ENCODE data around the gene CHD2. TPM values are rescaled to one million over a fixed set of nuclear protein-coding genes. Genes with fewer than 3 reads are reported as not detected.

Gene CHD2
- total RNA-seq, 1 experiment from 2014 or later, result 37.3 TPM

- peaks cover 89% of the 10 kb centered on the region for H3K36me3 ChIP-seq (ENCODE audit: insufficient read depth, low read length)
- no peak overlapping the region for H3K4me3 ChIP-seq (ENCODE audit: low read length)
- no peaks in the 10 kb centered on the region for H3K9me3 ChIP-seq (ENCODE audit: low read length)
- no peak overlapping the region for H2AFZ ChIP-seq (ENCODE audit: low read length)
- no peaks in the 10 kb centered on the region for H4K20me1 ChIP-seq (ENCODE audit: insufficient read depth, low read depth, low read length)
- no peak overlapping the region for H3K4me2 ChIP-seq (ENCODE audit: low read depth, low read length, poor library complexity, severe bottlenecking)
- H3K27me3 ChIP-seq (ENCODE audit: low read length), result no peaks in the 10 kb centered on the region
- no peak overlapping the region for H3K27ac ChIP-seq (ENCODE audit: low read length)
- H3K9me2 ChIP-seq (replicated peaks; ENCODE audit: insufficient read depth, low read length), result no peaks in the 10 kb centered on the region
- no peak for DNase-seq
- H3K9ac ChIP-seq (ENCODE audit: low read length), result no peak overlapping the region
- H3K79me2 ChIP-seq (ENCODE audit: low read length), result peaks cover 21% of the 10 kb centered on the region
- H3K4me1 ChIP-seq (ENCODE audit: low read length), result no peaks in the 10 kb centered on the region
Observed at GRCh38 chr15:92955706-92956105, 55.6 kb downstream of the CHD2 start.

DNA sequence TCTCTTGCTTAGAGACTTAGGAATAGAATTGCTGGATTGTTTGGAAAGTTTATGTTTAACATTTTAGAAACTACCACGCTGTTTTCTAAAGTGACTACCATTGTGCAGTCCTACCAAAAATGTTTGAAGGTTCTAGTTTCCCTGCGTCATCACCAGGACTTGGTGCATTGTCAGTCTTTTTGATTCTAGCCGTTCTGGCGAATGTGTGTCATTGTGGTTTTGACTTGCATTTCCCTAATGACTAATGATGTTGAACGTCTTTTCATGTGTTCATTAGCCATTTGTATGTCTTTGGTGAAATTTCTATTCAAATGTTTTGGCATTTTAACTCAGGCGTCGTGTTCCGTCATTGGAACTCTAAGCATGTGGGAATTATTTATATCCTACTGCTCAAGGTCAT, 58.0 kb downstream of the CHD2 start:
- no peak overlapping the region for H3K27ac ChIP-seq (ENCODE audit: low read length)
- H3K4me3 ChIP-seq (ENCODE audit: low read length), result no peak overlapping the region
- no peak overlapping the region for H2AFZ ChIP-seq (ENCODE audit: low read length)
- H3K27me3 ChIP-seq (ENCODE audit: low read length), result no peaks in the 10 kb centered on the region
- H3K4me1 ChIP-seq (ENCODE audit: low read length), result no peaks in the 10 kb centered on the region
- H3K9ac ChIP-seq (ENCODE audit: low read length), result no peak overlapping the region
- peaks cover 96% of the 10 kb centered on the region for H3K36me3 ChIP-seq (ENCODE audit: insufficient read depth, low read length)
- H3K4me2 ChIP-seq (ENCODE audit: low read depth, low read length, poor library complexity, severe bottlenecking), result no peak overlapping the region
- no peak for DNase-seq
- no peaks in the 10 kb centered on the region for H3K9me3 ChIP-seq (ENCODE audit: low read length)
- H3K79me2 ChIP-seq (ENCODE audit: low read length), result peaks cover 36% of the 10 kb centered on the region
- H4K20me1 ChIP-seq (ENCODE audit: insufficient read depth, low read depth, low read length), result no peaks in the 10 kb centered on the region
- H3K9me2 ChIP-seq (replicated peaks; ENCODE audit: insufficient read depth, low read length), result no peaks in the 10 kb centered on the region

GRCh38 chr15:92959219-92959618, 59.1 kb downstream of the CHD2 start:
- Histone ChIP-seq H4K20me1 (ENCODE audit: insufficient read depth, low read depth, low read length) (no peaks in the 10 kb centered on the region), H3K27ac (ENCODE audit: low read length) (no peak overlapping the region), H3K9me3 (ENCODE audit: low read length) (no peaks in the 10 kb centered on the region), H3K36me3 (ENCODE audit: insufficient read depth, low read length) (peaks cover 94% of the 10 kb centered on the region), H3K79me2 (ENCODE audit: low read length) (peaks cover 38% of the 10 kb centered on the region), H3K4me2 (ENCODE audit: low read depth, low read length, poor library complexity, severe bottlenecking) (no peak overlapping the region), H3K9me2 (replicated peaks; ENCODE audit: insufficient read depth, low read length) (no peaks in the 10 kb centered on the region), H2AFZ (ENCODE audit: low read length) (no peak overlapping the region), H3K4me1 (ENCODE audit: low read length) (no peaks in the 10 kb centered on the region), H3K27me3 (ENCODE audit: low read length) (no peaks in the 10 kb centered on the region), H3K9ac (ENCODE audit: low read length) (no peak overlapping the region), H3K4me3 (ENCODE audit: low read length) (no peak overlapping the region)
- no peak for DNase-seq

GRCh38 chr15:92960996-92961681, 61.0 kb downstream of the CHD2 start:
- no peaks in the 10 kb centered on the region for H3K27me3 ChIP-seq (ENCODE audit: low read length)
- no peak overlapping the region for H3K9ac ChIP-seq (ENCODE audit: low read length)
- no peaks in the 10 kb centered on the region for H3K4me1 ChIP-seq (ENCODE audit: low read length)
- H4K20me1 ChIP-seq (ENCODE audit: insufficient read depth, low read depth, low read length), result no peaks in the 10 kb centered on the region
- H3K4me2 ChIP-seq (ENCODE audit: low read depth, low read length, poor library complexity, severe bottlenecking), result no peak overlapping the region
- H3K9me3 ChIP-seq (ENCODE audit: low read length), result no peaks in the 10 kb centered on the region
- peaks cover 75% of the 10 kb centered on the region for H3K36me3 ChIP-seq (ENCODE audit: insufficient read depth, low read length)
- H3K4me3 ChIP-seq (ENCODE audit: low read length), result no peak overlapping the region
- H2AFZ ChIP-seq (ENCODE audit: low read length), result no peak overlapping the region
- H3K79me2 ChIP-seq (ENCODE audit: low read length), result peaks cover 42% of the 10 kb centered on the region
- DNase-seq, result no peak
- H3K27ac ChIP-seq (ENCODE audit: low read length), result no peak overlapping the region
- no peaks in the 10 kb centered on the region for H3K9me2 ChIP-seq (replicated peaks; ENCODE audit: insufficient read depth, low read length)

DNA sequence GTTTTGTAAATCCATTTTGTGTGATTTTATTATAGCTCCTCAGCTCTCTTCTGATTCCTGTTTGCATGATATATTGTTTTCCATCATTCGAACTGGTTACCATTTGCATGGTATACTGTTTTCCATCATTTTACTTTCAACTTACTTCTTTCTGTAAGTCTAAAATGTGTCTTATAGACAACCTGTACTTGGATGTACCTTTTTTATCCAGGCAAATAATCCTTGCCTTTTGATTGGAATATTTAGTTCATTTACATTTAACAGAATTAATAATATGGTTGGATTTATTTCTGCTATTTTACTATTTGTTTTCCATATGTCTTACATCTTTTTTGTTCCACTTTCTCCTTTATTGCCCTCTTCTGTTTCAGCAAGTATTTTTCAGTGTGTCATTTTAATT, 62.8 kb downstream of the CHD2 start:
- no peak overlapping the region for H2AFZ ChIP-seq (ENCODE audit: low read length)
- H3K27ac ChIP-seq (ENCODE audit: low read length), result no peak overlapping the region
- no peaks in the 10 kb centered on the region for H4K20me1 ChIP-seq (ENCODE audit: insufficient read depth, low read depth, low read length)
- peaks cover 64% of the 10 kb centered on the region for H3K36me3 ChIP-seq (ENCODE audit: insufficient read depth, low read length)
- H3K79me2 ChIP-seq (ENCODE audit: low read length), result peaks cover 36% of the 10 kb centered on the region
- H3K9me2 ChIP-seq (replicated peaks; ENCODE audit: insufficient read depth, low read length), result no peaks in the 10 kb centered on the region
- no peak overlapping the region for H3K4me3 ChIP-seq (ENCODE audit: low read length)
- H3K4me2 ChIP-seq (ENCODE audit: low read depth, low read length, poor library complexity, severe bottlenecking), result no peak overlapping the region
- H3K9me3 ChIP-seq (ENCODE audit: low read length), result no peaks in the 10 kb centered on the region
- no peaks in the 10 kb centered on the region for H3K27me3 ChIP-seq (ENCODE audit: low read length)
- no peak for DNase-seq
- H3K4me1 ChIP-seq (ENCODE audit: low read length), result no peaks in the 10 kb centered on the region
- no peak overlapping the region for H3K9ac ChIP-seq (ENCODE audit: low read length)

GRCh38 chr15:92963794-92964193, 63.7 kb downstream of the CHD2 start:
- H3K36me3 ChIP-seq (ENCODE audit: insufficient read depth, low read length), result peaks cover 56% of the 10 kb centered on the region
- H2AFZ ChIP-seq (ENCODE audit: low read length), result no peak overlapping the region
- no peaks in the 10 kb centered on the region for H4K20me1 ChIP-seq (ENCODE audit: insufficient read depth, low read depth, low read length)
- no peak overlapping the region for H3K4me2 ChIP-seq (ENCODE audit: low read depth, low read length, poor library complexity, severe bottlenecking)
- no peaks in the 10 kb centered on the region for H3K9me2 ChIP-seq (replicated peaks; ENCODE audit: insufficient read depth, low read length)
- peaks cover 30% of the 10 kb centered on the region for H3K79me2 ChIP-seq (ENCODE audit: low read length)
- no peaks in the 10 kb centered on the region for H3K27me3 ChIP-seq (ENCODE audit: low read length)
- H3K4me3 ChIP-seq (ENCODE audit: low read length), result no peak overlapping the region
- H3K4me1 ChIP-seq (ENCODE audit: low read length), result no peaks in the 10 kb centered on the region
- H3K27ac ChIP-seq (ENCODE audit: low read length), result no peak overlapping the region
- DNase-seq, result no peak
- H3K9ac ChIP-seq (ENCODE audit: low read length), result no peak overlapping the region
- H3K9me3 ChIP-seq (ENCODE audit: low read length), result no peaks in the 10 kb centered on the region

DNA sequence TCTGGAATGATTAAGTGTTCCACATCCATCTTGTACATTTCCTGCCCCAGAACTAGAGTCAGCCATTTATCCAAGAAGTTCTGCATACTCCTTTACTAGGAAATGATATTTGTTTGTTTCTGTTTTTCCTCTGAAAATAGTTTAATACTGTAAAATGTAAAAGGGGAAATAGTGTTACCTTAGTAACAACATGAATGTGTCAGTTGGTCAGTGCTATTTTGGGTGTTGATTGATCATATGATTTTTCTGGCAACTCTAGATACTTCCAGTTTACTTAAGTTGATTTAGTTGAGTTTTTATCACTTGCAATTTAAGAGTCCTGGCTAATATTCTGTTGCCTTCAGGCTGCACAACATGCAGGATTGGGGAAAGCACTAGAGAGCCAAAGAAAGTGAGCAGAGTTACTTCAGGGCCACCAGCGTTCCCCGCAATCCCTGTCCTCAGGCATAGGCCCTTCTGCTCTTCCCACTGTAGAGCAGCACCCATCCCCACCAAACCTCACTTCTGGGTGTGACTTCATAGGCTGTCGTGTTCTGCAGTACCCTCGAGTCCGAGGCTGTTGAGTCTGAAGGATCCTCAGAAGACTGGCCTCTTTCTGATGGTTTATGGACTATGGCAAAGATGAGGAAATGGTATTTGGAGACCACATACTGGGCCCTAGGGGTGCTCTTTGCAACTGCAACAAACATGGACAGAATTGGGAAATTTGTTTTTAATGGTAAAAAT, 69.0 kb downstream of the CHD2 start:
- Histone ChIP-seq H4K20me1 (ENCODE audit: insufficient read depth, low read depth, low read length) (no peaks in the 10 kb centered on the region), H3K4me1 (ENCODE audit: low read length) (no peaks in the 10 kb centered on the region), H3K36me3 (ENCODE audit: insufficient read depth, low read length) (peaks cover 25% of the 10 kb centered on the region; the same call in 1 of the 2 replicates), H3K79me2 (ENCODE audit: low read length) (0 out of 2 replicates have a peak, but pooled peaks cover 3% of the 10 kb centered on the region), H3K4me2 (ENCODE audit: low read depth, low read length, poor library complexity, severe bottlenecking) (no peak overlapping the region), H3K27ac (ENCODE audit: low read length) (no peak overlapping the region), H2AFZ (ENCODE audit: low read length) (no peak overlapping the region), H3K9ac (ENCODE audit: low read length) (no peak overlapping the region), H3K4me3 (ENCODE audit: low read length) (no peak overlapping the region), H3K27me3 (ENCODE audit: low read length) (no peaks in the 10 kb centered on the region), H3K9me2 (replicated peaks; ENCODE audit: insufficient read depth, low read length) (no peaks in the 10 kb centered on the region), H3K9me3 (ENCODE audit: low read length) (no peaks in the 10 kb centered on the region)
- no peak for DNase-seq

GRCh38 chr15:92970656-92971055, 70.5 kb downstream of the CHD2 start:
- DNase-seq, result no peak
- no peak overlapping the region for H3K9ac ChIP-seq (ENCODE audit: low read length)
- H3K4me1 ChIP-seq (ENCODE audit: low read length), result no peaks in the 10 kb centered on the region
- H3K79me2 ChIP-seq (ENCODE audit: low read length), result no peaks in the 10 kb centered on the region
- no peak overlapping the region for H3K4me2 ChIP-seq (ENCODE audit: low read depth, low read length, poor library complexity, severe bottlenecking)
- H4K20me1 ChIP-seq (ENCODE audit: insufficient read depth, low read depth, low read length), result no peaks in the 10 kb centered on the region
- no peak overlapping the region for H3K27ac ChIP-seq (ENCODE audit: low read length)
- H3K9me3 ChIP-seq (ENCODE audit: low read length), result no peaks in the 10 kb centered on the region
- H3K36me3 ChIP-seq (ENCODE audit: insufficient read depth, low read length), result peaks cover 31% of the 10 kb centered on the region; the same call in 1 of the 2 replicates
- no peaks in the 10 kb centered on the region for H3K27me3 ChIP-seq (ENCODE audit: low read length)
- H2AFZ ChIP-seq (ENCODE audit: low read length), result no peak overlapping the region
- no peak overlapping the region for H3K4me3 ChIP-seq (ENCODE audit: low read length)
- H3K9me2 ChIP-seq (replicated peaks; ENCODE audit: insufficient read depth, low read length), result no peaks in the 10 kb centered on the region

Measured in Karpas-422 (cell line).